ENCODE data around the gene RAC2.

Gene RAC2

DNA sequence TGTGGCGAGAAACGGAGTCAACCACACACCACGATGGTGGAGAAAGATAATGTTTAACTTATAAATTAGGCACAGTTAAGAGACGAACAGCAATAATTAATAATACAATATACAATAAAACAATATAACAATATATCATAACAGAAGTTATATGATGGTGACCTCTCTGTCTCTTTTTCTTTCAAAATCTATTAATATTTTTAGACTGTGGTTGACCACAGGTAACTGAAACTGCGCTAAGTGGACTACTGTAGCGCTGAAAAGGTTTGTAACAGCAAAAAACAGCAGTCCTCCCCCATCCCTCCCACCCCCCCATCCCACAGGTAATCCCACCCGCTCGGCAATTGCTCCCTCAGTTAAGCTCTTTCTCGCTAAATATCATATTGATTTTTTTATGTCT, 28.2 kb downstream of the RAC2 start:
- no peak for DNase-seq

DNA sequence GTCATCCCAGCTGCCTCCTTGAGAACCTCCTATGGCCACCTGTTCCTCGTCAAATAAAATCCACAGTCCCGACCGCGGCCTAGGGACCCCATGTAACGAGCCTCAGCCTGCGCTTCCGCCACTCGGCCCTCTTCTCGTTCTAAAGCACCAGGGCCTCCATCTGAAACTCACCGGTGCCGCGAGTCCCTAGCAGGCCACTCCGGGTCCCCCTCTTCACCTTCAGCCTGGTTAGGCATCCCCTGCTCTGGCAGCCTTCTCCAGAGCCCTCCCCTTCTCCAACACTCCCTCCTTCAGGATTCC, 29.4 kb downstream of the RAC2 start:
- no peak for DNase-seq

GRCh38 chr22:37213941-37214730, 29.9 kb downstream of the RAC2 start:
- DNase-seq = no peak

- DNase-seq = no peak
Observed at GRCh38 chr22:37213218-37213855, 30.7 kb downstream of the RAC2 start.

DNA sequence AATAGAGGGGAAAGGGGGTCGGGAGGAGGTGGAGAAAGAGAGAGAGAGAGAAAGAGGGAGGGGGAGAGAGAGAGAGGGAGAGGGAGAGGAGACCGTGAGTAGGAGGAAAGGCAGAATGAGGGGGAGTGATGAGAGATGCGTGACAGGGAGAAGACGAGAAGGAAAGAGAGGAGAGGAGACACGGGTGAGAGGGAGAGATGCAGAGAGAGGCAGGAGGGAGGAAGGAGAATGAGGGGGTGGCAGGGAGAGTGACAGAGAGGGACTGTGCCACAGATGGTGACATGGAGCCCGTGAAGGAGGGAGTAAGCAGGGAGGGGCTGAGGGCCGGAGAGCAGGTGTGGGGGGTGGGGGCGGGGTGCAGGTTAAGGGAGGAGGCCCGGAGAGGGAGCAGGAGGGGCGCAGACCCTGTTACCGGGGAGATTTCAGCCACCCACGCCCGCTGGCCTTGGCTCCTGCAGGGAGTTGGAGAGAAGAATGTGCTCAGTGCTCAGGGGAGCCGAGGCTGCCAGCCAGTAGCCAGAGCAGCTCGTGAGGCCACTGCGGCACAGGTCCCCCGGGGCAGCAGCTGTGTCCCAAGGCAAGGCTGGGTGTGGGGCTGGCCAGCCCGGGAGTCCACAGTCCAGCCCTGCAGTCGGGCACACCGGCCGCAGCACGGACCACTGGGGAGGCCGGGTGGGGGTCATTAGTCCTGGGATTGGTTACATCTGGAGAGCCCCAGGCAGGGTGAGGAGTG, 31.7 kb downstream of the RAC2 start, which contains the start of gene SSTR3:
TSS of gene SSTR3 (minus strand) at position 304 of the 733 bp plus-strand sequence. CDS start 4,674 bp downstream, outside the sequence.
- peak; percentile 23 for DNase-seq

GRCh38 chr22:37211866-37212173, 32.2 kb downstream of the RAC2 start:
- no peak for DNase-seq

- no peak for DNase-seq
Observed at GRCh38 chr22:37211075-37211865, 32.8 kb downstream of the RAC2 start.

DNA sequence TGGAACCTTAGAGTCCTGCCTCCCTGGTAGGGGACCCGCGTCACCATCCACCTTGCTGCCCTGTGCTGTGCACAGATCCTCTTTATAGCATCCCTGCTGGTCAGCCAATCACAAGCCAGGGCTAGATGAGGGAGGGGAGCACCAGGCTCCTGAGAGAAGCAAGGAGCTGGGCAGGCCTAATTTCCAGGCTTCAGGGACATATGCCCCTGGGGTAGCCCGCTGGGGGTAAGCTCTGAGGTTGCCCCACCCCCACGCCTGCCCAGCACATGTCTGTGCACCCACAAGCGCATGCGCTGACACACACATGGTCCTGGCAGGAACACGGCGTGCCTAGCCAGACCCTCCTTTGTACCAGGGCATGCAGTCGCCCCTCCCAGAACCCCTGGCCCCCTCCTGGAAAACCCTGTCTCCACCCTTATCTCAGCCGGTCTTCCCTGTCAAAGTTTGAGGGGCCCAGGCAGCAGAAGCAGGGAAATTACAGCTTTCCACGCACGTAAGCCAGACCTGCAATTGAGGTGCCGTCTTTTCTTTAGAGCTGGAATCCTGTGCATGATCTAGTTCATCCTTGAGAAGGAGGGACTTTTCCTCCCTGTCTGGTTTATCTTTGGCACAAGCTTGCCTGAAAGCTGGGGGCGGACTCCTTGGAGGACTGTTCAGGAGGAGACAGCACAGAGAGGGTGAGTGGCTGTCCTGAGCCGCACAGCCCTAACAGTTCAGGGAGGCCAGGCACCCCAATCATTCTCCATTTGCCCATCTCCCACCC, 33.8 kb downstream of the RAC2 start:
- no peak for DNase-seq

DNA sequence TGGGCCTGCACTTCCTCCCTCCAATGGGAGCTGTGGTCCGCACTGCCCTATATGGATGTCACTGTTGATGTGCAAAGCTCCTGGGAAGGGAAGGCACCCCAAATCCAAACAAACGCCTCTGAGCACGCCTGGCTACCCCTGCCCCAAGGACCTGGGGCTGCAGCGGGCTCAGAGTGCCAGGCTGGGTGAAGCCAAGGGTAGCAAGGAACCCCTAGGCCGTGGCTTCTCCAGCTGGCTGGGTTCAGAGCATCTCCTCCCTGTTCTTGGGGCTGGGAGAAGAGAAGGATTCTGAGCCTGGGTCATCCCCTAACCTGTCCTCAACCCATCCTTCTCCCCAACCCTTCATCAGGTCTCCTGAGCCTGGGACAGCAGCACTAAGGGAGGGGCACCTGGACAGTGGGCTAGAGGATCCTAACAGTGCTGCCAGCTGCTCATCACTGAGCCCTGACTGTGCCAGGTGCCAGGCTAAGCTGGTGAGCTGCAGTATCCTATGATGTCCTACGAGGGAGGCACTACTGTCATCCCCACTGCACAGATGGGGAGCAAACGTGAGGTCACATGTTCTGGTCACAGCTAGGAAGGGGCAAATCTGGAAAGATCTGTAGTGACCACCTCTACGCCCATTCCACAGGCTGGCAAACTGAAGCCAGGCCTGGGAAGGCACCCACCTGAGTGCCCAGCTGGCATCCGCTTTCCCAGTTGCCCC, 34.8 kb downstream of the RAC2 start:
- no peak for DNase-seq

GRCh38 chr22:37208401-37209139, 35.5 kb downstream of the RAC2 start:
- no peak for DNase-seq

GRCh38 chr22:37207981-37208380, 36.1 kb downstream of the RAC2 start:
- DNase-seq = no peak

DNA sequence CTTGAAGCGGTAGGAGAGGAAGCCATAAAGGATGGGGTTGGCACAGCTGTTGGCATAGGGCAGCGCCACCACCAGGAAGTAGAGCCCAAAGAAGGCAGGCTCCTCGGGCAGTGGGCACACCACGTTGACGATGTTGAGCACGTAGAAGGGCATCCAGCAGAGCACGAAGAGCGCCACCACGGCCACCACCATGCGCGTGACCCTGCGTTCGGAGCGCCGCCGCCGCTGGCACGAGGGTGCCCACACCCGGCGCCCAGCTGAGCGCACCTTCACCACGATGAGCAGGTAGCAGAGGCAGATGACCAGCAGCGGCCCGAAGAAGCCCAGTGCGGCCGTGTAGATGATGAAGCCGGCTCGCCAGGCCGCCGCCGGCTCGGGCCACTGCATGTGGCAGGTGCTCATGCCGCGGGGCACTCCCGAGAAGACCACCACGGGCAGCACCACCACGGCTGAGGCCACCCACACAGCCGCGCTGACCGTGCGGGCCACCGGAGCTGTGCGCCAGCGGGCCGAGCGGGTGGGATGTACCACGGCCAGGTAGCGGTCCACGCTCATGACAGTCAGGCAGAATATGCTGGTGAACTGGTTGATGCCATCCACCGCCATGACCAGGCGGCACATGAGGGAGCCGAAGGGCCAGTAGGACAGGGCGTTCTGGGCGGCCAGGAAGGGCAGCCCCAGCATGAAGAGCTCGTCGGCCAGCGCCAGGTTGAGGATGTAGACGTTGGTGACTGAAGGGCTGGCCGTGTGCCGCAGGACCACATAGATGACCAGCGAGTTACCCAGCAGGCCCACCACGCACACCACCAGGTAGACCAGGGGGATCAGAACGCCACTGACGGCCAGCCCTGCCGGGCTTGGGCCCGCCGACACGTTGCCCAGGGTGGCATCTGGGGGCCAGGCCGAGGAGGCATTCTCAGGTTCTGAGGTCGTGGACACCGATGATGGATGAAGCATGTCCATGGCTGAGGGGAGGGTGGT, 36.9 kb downstream of the RAC2 start:
- no peak for DNase-seq

DNA sequence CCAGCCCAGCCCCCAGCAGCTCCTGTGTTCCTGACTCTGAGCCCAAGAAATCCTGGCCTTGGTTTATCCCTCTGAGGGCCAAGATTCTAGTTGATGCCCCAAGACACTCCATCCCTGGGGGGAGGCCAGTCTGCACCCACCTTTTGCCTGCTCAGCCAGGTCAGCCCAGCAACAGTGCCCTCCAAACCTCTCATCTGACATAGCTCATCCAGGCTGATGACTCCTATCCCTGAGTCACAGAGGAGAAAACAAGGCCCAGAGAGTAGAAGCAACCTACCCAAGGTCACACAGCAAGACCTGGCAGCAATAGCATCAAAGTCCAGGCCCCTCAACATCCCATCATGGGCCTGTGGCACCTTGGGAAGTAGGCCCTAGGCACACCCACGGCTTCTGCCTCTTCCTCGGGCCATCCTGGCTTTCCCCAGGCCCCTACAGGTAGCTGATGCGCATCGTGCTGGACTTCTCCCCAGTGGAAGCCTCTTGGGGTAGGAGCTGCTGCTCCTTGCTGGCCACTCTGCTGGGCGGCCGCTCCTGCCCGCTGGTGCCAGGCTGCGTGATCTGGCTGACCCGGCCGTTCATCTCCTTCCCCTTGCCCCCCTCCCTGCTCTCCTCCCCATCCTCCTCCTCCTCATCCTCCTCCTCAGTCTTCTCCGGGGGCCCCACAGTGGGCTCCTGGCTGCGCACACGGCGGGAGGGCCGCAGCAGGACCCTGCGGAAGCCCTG, 37.8 kb downstream of the RAC2 start:
- DNase-seq = no peak

- no peak for DNase-seq
Observed at GRCh38 chr22:37205046-37205445, 39.0 kb downstream of the RAC2 start.

DNA sequence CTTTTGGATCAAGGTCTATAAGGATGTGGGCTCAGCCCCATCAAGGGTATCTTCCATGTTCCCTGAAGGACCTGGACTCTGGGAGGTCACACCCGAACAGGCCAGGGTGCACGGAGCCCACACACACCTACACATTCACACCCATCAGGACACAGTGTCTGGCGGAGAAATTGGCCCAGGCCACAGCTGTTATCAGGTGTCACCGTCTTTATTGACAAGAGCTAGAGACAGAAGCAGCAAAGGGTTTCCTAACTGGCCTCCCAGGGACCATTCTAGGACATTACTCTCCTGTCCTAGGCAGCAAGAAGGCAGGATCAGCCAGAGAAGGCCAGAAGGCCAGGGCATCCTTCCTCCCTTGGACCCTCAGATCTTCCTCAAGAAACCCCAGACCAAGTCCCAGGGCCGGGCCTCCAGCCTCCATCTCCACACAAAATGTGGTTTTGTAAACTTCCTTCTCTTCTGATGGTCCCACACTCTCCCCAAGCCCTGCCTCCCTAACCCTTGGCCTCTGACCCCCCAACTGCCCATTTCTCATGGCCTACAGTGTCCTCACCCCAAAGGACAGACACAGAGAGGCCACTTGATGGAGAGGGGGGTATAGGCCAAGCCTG, 39.9 kb downstream of the RAC2 start:
- no peak for DNase-seq

GRCh38 chr22:37203354-37204044, 40.6 kb downstream of the RAC2 start:
- no peak for DNase-seq

DNA sequence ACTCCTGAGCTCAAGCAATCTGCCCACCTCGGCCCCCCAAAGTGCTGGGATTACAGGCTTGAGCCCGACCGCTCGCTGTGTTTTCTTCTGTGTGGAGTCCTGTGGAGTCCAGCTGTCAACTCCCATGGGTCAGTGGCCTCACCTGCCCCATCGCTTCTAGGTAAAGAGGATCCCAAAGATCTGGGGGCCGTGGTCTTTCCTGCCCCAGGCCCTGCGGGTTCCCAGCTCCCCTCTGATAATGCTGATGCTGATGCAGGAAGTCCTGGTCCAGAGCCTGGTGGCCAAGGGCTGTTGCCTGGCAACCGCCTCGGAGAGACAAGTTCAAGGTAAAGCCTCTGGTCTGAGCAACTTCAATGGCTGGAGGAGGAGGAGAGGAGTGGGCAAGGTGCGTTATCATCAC, 41.4 kb downstream of the RAC2 start:
- no peak for DNase-seq

DNA sequence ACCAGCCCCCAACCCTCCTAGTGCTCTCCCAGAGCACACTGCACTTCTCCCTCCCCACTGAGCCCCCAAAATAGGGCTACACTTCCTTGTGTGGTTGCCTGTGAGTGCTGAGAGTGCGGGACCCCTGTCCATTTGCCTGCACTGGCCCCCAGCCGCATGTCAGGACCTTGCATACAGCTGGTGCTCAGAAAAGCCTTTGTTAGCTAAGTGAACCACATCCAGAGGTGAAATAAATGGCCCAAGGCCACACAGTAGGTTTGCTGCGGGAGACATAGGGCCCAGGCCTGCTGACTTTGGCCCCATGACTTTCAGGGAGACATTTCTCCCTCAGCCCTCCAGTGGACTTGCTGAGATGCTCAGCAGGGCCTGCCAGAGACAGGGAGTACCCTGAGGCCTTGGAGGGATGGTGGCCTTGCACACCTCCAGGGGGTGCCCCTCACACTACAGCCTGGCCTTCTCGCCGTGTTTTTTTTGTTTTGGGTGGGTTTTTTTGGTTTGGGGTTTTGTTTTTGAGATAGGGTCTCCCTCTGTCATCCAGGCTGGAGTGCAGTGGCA, 42.0 kb downstream of the RAC2 start:
- no peak for DNase-seq

All from NCI-H1105 treated with DMSO at 0.1 percent for 48 hours (cell line).